Glomerular endothelial cell (primary cell): ENCODE results near the gene SLC12A2. TPM values are rescaled to one million over a fixed set of nuclear protein-coding genes. Genes with fewer than 3 reads are reported as not detected.

Experiments used
- DNase-seq: peaks from one replicate; pipeline ENCODE4 v3.0.0-alpha.2; 2011; ENCODE audit warnings: low read depth, low spot score; ENCODE audit errors: extremely low read depth
- total RNA-seq: library from RNA; depleted of rRNA; stranded (reverse); fragments of >200 nt; gene quantifications from 2 replicates; pipeline ENCODE4 v1.2.3, GENCODE V29; 2015

Gene SLC12A2
- total RNA-seq, 1 donor from 2014 or later: 136 TPM

DNA sequence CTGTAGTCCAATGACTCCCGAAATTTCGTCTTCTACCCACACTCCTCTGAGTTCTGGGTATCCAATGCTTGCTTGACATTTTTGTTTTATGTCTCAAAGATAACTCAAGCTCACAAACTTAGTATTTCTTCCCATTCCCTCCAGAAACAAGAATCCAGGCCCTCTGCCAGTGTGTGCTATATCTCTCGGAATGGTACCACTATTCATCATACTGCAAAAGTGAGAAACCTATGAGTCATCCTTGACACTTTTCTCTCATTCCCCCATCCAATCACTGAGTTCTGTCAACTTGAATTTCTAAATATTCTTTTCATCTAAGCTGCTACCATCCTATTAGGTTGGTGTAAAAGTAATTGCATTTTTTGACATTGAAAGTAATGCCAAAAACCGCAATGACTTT is 9.8 kb downstream of the SLC12A2 start:
- no peak for DNase-seq

DNA sequence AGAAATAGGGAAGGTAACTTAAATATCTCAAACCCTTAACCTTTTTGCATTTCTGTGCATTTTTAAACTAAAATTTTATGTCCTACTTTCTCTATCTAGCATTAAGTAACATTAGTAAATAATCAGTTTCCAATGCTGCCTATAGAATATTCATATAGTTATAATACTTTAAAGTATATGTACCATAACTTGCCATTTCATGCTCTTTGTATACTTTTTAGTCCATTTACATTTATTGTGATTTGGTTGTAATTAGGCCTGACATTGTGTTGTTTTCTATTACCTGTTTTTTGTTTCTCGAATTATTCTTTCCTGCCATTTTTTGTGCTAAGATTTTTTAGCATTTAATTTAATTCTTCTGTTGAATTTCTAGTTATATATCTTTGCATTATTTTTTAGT is 13.7 kb downstream of the SLC12A2 start:
- DNase-seq: no peak

DNA sequence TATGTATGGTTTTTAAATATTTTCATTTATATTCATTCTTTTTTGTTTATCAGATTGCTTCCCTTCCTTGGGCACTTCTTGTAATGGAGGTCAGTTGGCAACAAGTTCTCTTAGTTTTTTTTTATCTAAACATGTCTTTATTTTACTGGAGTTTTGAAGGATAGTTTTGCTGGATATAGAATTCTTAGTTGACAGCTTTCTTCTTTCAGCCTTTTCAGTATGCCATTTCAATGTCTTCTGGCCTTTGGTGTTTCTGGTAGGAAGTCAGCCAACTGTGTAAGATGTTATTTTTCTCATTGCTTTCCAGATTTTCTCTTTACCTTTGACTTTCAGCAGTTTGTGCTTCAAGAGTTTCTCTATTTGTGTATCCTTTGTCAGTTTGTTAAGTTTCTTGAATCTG is 14.2 kb downstream of the SLC12A2 start:
- no peak for DNase-seq

DNA sequence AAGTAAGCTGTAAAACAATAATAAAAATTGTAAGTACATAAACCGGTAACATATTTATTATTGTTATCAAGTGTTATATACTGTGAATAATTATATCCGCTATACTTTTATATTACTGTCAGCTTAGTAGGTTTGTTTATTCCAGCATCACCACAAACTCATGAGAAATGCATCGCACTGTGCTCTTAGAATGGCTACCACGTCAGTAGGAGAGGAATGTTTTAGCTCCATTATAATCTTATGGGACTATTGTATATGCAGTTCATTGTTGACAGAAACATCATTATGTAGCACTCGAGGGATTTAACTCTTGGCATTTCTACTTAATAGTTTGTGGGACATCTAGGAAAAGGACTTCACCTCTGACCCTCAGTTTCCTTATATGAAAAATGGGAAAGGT is 16.4 kb downstream of the SLC12A2 start:
- DNase-seq: no peak

DNA sequence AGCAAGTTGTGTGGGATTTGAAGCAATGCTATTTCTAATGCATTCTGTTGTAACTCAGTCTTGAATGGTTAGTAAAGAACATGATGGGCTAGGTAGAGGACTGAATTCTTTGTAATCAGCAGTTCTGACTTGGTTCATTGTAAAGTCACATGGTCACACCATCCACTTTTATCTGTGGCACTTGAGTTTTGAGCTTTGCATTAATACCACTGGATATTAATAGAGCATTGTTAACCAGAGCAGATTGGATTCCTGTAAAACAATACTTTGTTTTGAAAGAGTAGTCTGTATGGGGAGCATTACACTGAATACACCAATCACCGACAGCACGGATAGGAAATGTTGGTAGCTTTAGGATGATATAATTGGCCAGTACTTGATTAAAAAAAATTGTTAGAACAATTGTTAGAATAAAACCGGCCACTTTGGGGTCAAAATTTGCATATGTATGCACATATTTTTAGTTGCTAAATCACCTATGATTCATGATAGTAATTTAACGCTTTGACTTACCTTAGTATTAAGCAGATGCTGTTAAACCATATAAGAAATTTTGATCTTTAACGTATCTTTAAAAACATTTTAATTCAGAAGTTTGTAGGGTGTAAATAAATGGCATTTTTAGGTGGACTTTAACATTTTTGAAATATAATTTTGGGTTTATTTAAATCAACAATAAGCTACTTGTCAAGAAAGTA is 17.4 kb downstream of the SLC12A2 start:
- no peak for DNase-seq

DNA sequence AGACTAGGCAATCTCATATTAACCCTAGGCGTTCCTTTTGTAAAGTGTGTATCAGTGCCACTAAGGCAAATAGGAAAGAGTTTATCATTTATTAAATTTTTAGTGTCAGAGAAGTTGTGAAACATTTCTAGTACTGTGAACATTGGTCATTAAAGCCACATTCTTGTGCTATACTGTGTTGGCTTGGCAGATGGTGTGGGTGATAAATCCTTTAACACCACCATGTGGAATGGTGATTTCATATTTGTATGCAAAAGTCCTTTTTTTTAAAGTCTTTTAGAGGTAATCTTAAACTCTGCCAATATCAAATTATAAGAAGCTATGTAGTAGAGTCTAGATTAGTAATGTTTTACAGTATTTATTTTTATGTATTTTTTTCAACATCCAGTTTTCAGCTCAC is 18.1 kb downstream of the SLC12A2 start:
- DNase-seq: no peak

DNA sequence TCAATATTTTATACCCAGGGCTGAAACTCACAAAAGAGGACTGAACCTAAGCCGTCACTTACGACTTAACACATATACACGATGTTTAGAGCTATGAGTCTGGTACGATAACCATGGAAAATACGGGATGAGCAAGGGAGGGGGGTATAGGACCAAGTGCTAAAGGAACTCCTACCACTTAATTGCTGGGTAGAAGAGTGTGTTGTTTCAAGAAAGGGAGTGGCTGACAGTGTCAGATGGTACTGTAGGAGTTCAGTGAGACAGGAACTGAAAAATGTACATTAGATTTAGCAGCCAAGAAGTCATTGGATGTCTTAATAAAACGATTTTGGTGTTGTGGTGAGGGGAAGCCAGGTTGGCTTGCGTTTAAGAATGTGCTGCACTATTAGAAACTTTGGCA is 21.6 kb downstream of the SLC12A2 start:
- no peak for DNase-seq

DNA sequence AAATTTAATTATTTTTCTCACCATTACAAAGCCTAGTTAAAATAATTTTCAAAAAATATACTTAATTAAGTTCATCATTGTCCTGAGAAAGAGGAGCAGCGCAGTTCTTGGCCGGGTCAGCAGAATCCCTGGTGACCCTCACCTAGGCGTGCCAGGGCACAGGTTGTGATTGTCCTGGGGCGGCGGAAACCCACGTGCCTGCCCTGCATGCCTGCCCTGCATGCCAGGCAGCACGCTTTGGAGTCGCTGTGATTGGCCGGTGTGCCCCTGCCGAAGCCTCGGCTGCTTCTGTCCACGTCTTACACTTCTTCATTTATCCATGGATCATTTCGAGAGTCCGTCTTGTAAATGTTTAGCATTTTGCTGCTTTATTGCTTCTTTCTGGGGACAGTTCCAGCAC is 25.6 kb downstream of the SLC12A2 start:
- no peak for DNase-seq

DNA sequence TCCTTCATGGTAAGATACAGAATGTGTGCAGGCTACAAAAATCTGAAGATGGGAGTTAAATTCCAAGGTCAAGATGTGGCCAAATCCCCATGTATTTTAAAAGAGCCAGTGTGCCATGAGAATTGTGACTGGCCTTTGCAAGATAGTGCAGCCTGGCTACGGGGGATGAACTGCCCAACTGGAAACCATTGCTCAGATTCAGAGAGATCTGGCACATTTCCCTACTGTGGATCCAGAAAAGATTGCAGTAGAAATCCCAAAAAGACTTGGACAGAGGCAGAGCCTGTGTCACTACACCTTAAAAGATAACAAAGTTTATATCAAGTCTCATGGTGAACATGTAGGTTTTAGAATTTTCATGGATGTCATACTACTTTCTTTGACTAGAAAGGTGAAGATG is 26.2 kb downstream of the SLC12A2 start:
- DNase-seq: no peak

DNA sequence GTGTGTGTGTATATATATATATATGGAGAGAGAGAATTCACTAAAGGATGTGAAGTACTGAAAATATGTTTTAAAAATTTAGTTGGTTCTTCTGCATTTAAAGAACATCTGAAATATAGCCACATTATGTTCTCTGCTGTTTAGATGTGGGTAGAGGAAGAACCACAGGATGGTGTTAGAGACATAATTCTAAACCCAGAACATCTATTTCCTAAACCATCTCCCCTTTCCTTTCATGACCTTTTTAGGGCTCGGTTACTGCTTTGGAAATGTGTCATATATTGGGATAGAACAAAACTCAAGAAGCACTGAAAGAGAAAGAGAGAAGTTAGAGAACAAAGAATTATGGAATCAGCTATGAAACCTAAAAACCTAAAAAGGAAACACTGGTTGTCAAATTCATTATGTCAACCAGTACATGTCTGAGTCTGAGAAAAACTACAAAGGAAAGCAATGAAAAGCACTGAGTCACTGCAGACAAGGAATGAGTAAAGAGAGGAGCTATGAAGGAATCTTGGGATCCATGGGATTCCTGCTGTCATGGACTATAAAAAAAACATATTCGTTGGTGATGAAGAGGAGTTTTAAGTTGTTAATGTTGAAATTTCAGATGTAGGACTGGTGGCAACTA is 28.4 kb downstream of the SLC12A2 start:
- DNase-seq: no peak

DNA sequence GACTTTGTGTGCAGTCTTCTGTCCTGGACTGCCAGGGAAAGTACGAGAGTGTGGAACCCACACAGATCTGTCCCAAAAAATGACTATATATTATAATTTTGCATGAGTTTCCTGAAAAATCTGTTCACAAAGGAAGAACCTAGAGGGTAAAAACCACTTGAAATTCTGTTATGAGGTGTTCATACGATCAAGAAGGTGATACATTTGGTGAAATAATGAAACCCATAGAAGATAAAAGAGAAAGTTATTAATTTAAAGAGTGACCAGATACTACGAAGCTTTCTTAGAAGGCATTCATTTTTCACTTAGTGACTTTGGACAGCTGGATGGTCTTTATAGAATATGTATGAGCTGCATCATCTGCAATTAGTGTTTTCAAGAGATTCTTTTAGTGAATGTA is 32.9 kb downstream of the SLC12A2 start:
- DNase-seq: no peak

DNA sequence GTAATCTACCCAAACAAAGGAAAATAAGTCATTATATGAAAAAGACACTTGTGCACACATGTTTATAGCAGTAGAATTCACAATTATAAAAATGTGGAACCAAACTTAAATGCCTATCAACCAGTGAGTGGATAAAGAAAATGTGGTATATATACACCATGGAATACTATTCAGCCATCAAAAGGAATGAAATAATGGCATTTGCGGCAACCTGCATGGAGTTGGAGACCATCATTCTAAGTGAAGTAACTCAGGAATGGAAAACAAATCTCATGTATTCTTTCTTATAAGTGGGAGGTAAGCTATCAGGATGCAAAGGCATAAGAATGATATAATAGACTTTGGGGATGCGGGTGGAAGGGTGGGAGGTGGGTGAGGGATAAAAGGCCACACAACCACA is 34.6 kb downstream of the SLC12A2 start:
- DNase-seq: no peak

DNA sequence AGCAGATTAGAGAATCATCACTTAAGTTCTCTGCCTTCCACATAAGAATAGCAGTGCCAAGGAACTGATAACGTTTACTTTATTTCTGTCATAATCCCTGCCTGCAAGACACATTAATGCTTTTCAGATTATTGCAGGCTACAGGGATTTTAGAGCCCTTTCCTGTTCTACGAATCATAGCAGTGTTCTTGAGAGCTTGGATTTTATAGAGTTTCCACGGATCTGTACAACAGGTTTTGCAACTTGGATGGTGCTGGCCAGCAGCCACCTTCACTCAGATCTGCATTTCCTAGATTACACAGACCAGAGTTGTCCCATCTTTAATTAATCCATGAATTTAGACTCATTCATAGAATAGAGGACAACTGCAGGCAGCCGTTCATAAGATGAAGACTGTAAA is 38.1 kb downstream of the SLC12A2 start:
- no peak for DNase-seq

DNA sequence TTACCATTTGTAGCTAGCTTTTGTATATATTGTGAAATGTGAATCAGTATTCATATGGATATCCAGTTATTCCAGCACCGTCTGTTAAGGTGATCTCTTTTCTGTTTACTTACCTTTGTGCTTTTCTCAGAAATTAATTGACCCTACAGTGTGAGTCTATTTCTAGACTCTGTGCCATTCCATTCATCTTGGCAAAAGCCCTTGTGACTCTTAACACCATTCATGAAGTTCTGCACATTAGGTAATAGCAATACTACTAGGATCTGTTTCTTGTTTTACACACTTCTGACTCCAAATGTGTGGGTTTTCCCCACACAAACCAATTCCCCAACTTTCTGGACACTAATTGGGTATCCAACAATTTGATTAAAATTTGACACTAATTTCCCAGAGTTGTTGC is 40.4 kb downstream of the SLC12A2 start:
- no peak for DNase-seq

DNA sequence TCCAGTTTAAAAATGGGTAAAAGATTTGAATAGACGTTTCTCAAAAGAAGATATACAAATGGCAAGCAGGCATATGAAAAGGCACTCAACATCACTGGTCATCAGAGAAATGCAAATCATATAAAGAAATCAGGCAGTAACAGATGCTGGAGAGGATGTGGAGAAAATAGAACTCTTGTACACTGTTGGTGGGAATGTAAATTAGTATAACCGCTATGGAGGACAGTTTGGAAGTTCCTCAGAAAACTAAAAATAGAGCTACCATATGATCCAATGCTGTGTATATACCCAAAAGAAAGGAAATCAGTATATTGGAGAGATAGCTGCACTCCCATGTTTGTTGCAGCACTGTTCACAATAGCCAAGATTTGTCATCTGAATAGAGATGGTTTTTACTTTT is 42.7 kb downstream of the SLC12A2 start:
- no peak for DNase-seq

DNA sequence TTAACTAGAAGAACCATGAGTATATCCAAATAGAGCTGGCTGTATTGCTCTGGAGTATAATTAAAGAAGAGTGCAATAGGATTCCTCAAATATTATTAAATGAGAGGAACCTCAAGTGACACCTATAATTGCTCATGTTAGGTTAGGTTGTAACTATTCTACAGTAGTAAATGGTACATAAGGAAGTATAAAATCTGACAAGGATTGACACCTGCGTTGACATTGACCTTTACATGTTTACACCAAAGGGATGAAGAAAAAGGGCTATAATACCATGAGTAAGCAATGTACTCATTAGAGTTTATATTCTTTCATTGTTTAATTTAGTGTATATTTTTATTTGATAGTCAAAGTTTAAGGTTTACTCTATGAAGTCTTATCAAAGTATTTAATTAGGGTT is 48.9 kb downstream of the SLC12A2 start:
- no peak for DNase-seq

DNA sequence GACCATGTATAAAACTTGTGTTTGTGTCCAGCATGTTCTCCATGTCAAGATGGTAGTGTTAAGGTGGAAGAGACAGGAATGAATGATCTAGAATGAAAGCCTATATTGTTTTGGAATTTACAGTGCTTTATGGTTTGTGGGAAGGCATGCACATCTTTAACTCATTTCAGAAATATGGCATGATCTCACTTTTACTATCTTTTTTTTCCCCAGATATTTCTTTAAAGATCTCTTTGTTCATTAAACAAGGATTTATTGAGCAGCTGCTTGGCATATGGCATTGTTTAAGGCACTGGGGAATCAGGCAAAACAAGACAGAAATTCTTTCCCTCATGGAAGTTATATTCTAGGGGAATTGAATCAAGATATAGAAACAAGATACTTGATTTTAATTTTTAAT is 51.7 kb downstream of the SLC12A2 start:
- no peak for DNase-seq

DNA sequence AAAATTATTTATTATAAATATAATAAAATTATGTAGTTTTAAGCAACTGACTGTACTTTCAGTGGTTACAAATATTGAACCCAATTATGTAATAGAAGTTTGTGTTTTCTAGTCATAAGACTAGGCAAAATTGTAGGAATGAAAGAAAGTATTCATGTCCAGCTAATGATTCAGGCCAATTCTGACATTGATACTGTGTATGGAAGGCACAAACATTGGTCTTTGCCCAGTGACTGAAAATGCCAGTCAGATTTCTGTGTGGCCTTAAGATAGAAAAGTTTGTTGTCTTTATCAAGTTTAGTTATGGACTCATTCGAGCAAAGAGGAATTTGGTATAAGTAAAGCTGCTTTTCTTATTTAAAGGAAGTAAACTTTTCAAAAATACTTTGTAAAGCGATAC is 60.3 kb downstream of the SLC12A2 start:
- no peak for DNase-seq

DNA sequence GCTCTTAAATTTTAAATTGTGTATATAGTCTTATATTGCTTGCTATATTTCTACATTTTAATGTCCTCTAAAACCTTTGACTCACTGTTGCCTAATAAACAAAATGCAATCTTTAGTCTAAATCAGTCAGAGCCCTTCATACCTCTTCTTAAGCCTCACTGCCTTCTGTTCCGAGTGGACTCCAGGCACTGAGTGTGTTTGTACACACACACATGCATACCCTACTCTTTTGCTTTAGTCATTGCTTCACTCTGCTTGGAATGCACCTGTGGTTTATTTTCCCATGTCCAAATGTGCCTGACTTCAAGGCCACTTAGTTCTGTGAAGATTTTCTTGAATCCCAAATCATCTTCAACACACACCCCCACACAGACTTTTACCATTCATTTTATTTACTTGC is 60.9 kb downstream of the SLC12A2 start:
- no peak for DNase-seq

DNA sequence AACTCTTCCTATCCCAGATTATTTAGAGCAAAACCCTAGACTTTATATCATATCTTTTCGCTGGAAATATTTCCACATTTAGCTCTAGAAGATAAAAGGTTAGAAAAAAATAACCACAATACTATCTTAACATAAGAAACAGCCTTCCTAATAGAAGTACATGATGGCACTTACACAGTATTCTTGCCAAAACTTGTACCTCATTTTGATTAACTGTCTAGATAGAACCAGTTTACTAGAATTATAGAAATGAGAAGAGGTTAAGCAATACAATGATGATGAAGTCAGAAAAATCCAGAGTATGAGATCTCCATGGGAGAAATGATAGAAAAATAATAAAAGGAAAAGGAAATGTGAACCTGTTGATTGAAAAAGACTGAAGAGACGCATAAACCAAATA is 63.1 kb downstream of the SLC12A2 start:
- DNase-seq: no peak

DNA sequence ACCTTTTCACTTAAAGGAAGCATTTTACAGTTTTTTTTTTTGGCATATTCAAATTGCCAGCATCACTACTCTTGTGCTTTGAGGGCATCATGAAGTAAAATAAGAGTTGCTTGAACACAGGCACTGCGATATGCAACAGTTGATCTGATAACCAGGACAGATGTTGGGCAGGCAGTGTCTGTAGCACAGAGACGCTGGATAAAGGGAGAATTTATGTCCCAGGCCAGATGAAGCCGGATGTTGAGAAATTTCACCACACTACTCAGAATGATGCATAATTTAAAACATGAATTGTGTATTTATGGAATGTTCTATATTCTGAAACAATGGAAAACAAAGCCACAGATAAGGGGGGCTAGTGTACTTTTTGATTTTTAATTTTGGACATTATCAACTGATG is 71.4 kb downstream of the SLC12A2 start:
- DNase-seq: no peak

DNA sequence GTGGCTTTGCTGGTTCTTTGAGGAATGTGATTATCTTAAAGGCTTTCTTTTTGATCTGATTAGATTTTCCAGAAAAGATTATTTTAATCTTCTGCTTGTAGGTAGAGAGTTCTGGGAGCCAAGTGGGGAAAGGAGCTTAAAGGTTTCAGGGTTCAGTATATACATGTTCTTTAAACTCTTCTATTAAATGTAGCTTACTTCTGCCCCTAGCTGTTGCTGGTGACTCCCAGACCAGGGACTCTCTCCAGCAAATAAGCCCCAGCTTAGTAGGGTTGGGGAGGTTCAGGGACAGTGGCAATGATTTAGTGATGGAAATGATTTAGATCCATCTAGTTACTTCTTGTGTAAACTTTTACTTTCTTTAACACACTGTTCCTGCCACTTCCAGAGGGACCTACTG is 72.2 kb downstream of the SLC12A2 start:
- no peak for DNase-seq

DNA sequence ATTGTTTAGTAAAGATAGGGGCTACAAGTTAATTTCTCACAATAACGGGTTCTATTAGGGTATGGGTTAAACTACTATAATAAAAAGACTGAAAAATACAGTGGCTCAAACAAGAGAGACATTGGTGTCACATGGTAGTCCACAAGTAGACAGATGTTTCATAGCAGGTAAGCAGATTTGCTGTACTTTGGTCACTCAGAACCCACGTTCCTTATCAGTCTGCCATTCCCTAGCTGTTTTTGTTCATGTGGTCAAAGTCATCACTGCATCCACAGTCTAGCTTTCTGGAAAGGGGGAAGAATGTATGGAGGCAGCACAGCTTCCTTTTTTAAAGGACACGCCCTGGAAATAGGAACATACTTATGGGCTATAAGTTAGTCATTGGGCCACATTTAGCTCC is 73.0 kb downstream of the SLC12A2 start:
- no peak for DNase-seq
